HUDEP-2 (cell line): ENCODE results near the gene LIMS2.

ENCODE experiments used
- DNase-seq, 76 experiments: peaks; one replicate each; lab custom pipeline; 2025; ENCODE audit not compliant: unreplicated experiment in 76 of 76; lab: John Stamatoyannopoulos, UW

The LIMS2 gene

GRCh38 chr2:127676906-127677305, 1.6 kb upstream of the LIMS2 start:
- DNase-seq: no peak

- peak in 10 of 76 experiments; percentile 4 to 31 (median 10) for DNase-seq
Measured at GRCh38 chr2:127674241-127675209, 805 bp downstream of the LIMS2 start.

- DNase-seq: no peak
Measured at GRCh38 chr2:127673291-127674069, 1.9 kb downstream of the LIMS2 start.

- no peak for DNase-seq
Measured at GRCh38 chr2:127672341-127673224, 2.7 kb downstream of the LIMS2 start.

GRCh38 chr2:127671557-127672302, 3.6 kb downstream of the LIMS2 start:
- no peak for DNase-seq

GRCh38 chr2:127670957-127671290, 4.4 kb downstream of the LIMS2 start:
- no peak for DNase-seq

GRCh38 chr2:127670055-127670956, 5.0 kb downstream of the LIMS2 start:
- DNase-seq: no peak

- no peak for DNase-seq
Measured at GRCh38 chr2:127669056-127669455, 6.3 kb downstream of the LIMS2 start.

GRCh38 chr2:127665267-127665893, 9.9 kb downstream of the LIMS2 start:
- DNase-seq: no peak

- no peak for DNase-seq
Measured at GRCh38 chr2:127664895-127665225, 10.5 kb downstream of the LIMS2 start.

- no peak for DNase-seq
Measured at GRCh38 chr2:127664065-127664894, 11.1 kb downstream of the LIMS2 start.

- DNase-seq: no peak
Measured at GRCh38 chr2:127663566-127664064, 11.7 kb downstream of the LIMS2 start.

GRCh38 chr2:127662937-127663565, 12.3 kb downstream of the LIMS2 start:
- DNase-seq: no peak

GRCh38 chr2:127661949-127662510, 13.3 kb downstream of the LIMS2 start:
- peak in 2 of 76 experiments; percentile 8 to 14 for DNase-seq

- DNase-seq: no peak
Measured at GRCh38 chr2:127661072-127661649, 14.2 kb downstream of the LIMS2 start.

- no peak for DNase-seq
Measured at GRCh38 chr2:127660291-127660578, 15.1 kb downstream of the LIMS2 start.
